Retinal pigment epithelial cell (primary cell): ENCODE results near the gene RIMS1.

ENCODE experiments used
- DNase-seq: peaks from one replicate; pipeline ENCODE4 v3.0.0-alpha.2; 2010; ENCODE audit warnings: low read depth
- H3K4me3 ChIP-seq: 2 replicates; pipeline ENCODE4 v1.5.1; 2011; ENCODE audit warnings: mild to moderate bottlenecking, low read length, control low read depth, moderate library complexity
- CTCF ChIP-seq: conservative IDR thresholded peaks from 2 replicates; pipeline ENCODE4 v1.5.1; 2011; ENCODE audit warnings: low read depth, low read length, control low read depth, inconsistent platforms

The RIMS1 gene

GRCh38 chr6:72374857-72375256, 488.5 kb downstream of the RIMS1 start:
- TF ChIP-seq CTCF, result no peak
- no peak overlapping the region for H3K4me3 ChIP-seq
- DNase-seq, result no peak

GRCh38 chr6:72376736-72377135, 490.4 kb downstream of the RIMS1 start:
- no peak overlapping the region for H3K4me3 ChIP-seq
- TF ChIP-seq CTCF, result no peak

GRCh38 chr6:72381076-72381475, 494.7 kb downstream of the RIMS1 start:
- TF ChIP-seq CTCF, result no peak
- no peak for DNase-seq
- H3K4me3 ChIP-seq, result no peak overlapping the region

More at GRCh38 chr6:72376736-72377135, 490.4 kb downstream of the RIMS1 start:
- no peak for DNase-seq

GRCh38 chr6:72382602-72383529, 496.5 kb downstream of the RIMS1 start:
- DNase-seq, result no peak
- TF ChIP-seq CTCF, result no peak
- H3K4me3 ChIP-seq, result no peak overlapping the region

DNA sequence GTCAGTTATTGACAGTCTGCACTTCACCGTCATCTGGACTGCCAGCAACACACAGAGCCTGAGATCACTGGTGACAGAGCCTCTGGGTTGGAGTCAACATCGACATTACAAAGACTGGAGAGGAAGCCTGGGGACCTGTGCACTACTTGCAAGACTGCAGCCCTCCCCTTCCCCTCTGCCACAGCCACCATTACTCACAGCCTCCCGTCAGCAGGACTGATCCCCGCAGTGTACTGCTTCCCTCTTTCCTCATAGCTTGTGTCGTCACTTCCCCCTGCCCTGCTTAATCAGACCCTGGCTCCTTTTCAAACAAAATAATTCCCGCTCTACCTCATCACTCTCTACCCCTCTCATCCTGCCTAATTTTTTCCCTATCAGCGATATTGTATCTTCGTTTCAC, 500.0 kb downstream of the RIMS1 start:
- no peak overlapping the region for H3K4me3 ChIP-seq
- DNase-seq, result no peak
- no peak for TF ChIP-seq CTCF

DNA sequence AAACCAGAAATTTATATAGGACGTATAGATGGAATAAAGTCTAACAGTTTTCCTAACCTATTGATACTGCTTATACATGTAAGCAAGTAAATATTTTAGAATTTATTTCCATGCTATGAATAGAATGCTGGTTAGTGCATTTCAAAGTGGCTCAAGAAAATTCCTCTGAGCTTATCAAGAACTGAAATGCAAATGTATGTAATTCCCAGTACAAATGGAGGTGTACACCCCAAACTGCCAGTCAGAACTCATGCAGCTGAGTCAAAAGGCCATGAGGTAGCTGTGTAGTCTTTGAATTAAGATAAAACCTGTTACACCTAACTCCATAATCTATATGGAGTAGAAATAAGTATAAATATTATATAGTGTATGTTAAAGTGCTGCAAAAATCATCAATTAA, 503.3 kb downstream of the RIMS1 start:
- no peak for TF ChIP-seq CTCF
- no peak for DNase-seq
- H3K4me3 ChIP-seq, result no peak overlapping the region

GRCh38 chr6:72390548-72390947, 504.2 kb downstream of the RIMS1 start:
- DNase-seq, result no peak
- H3K4me3 ChIP-seq, result no peak overlapping the region
- TF ChIP-seq CTCF, result no peak
